HEK293T (cell line): ENCODE results near the gene PSMB11.

Source experiments
- CTCF ChIA-PET: fragments of 350-600 bp; formaldehyde crosslinking; extraction: SDS; loops from one replicate; lab custom pipeline; 2021; ENCODE audit warnings: antibody characterized with exemption, inconsistent platforms; lab: Yijun Ruan, JAX
- POLR2A ChIA-PET: fragments of 350-600 bp; formaldehyde crosslinking; extraction: SDS; loops from one replicate; lab custom pipeline; 2020; ENCODE audit warnings: antibody characterized with exemption, inconsistent platforms; lab: Yijun Ruan, JAX
- DNase-seq: peaks from one replicate; pipeline ENCODE4 v3.0.0; 2012; ENCODE audit warnings: mixed read lengths; ENCODE audit errors: extremely low spot score
- ARNT ChIP-seq: fragments of 450-650 bp; IDR thresholded peaks from 2 replicates; pipeline ENCODE4 v1.6.1; 2017; ENCODE audit warnings: mild to moderate bottlenecking
- BHLHE40 ChIP-seq: fragments of 450-650 bp; IDR thresholded peaks from 2 replicates; pipeline ENCODE4 v1.6.1; 2016; ENCODE audit warnings: mild to moderate bottlenecking, moderate library complexity, borderline replicate concordance
- CTBP1 ChIP-seq: fragments of 450-650 bp; IDR thresholded peaks from 2 replicates; pipeline ENCODE4 v1.6.1; 2016; ENCODE audit warnings: borderline replicate concordance
- ELF4 ChIP-seq: fragments of 450-650 bp; IDR thresholded peaks from 2 replicates; pipeline ENCODE4 v1.6.1; 2017; ENCODE audit warnings: antibody characterized with exemption
- FOXA1 ChIP-seq: fragments of 450-650 bp; IDR thresholded peaks from 2 replicates; pipeline ENCODE4 v1.6.1; 2016; ENCODE audit warnings: mild to moderate bottlenecking
- FOXK2 ChIP-seq: fragments of 450-650 bp; IDR thresholded peaks from 2 replicates; pipeline ENCODE4 v1.6.1; 2016; ENCODE audit warnings: mild to moderate bottlenecking
- FOXM1 ChIP-seq: fragments of 450-650 bp; IDR thresholded peaks from 2 replicates; pipeline ENCODE4 v1.6.1; 2017; ENCODE audit warnings: mild to moderate bottlenecking, borderline replicate concordance
- HDGF ChIP-seq: fragments of 450-650 bp; IDR thresholded peaks from 2 replicates; pipeline ENCODE4 v1.6.1; 2017; ENCODE audit warnings: antibody characterized with exemption, borderline replicate concordance
- L3MBTL2 ChIP-seq: fragments of 450-650 bp; conservative IDR thresholded peaks from 2 replicates; pipeline ENCODE4 v1.6.1; 2016; ENCODE audit warnings: mild to moderate bottlenecking
- LEF1 ChIP-seq: fragments of 450-650 bp; IDR thresholded peaks from 2 replicates; pipeline ENCODE4 v1.6.1; 2017; ENCODE audit warnings: mild to moderate bottlenecking, borderline replicate concordance
- NFRKB ChIP-seq: fragments of 450-650 bp; IDR thresholded peaks from 2 replicates; pipeline ENCODE4 v1.6.1; 2016; ENCODE audit warnings: mild to moderate bottlenecking, moderate library complexity
- SP1 ChIP-seq: fragments of 450-650 bp; IDR thresholded peaks from 2 replicates; pipeline ENCODE4 v1.6.1; 2017
- SUZ12 ChIP-seq: fragments of 450-650 bp; IDR thresholded peaks from 2 replicates; pipeline ENCODE4 v1.6.1; 2016; ENCODE audit warnings: mild to moderate bottlenecking
- TARDBP ChIP-seq: fragments of 450-650 bp; IDR thresholded peaks from 2 replicates; pipeline ENCODE4 v1.6.1; 2016
- ZNF384 ChIP-seq: fragments of 450-650 bp; IDR thresholded peaks from 2 replicates; pipeline ENCODE4 v1.6.1; 2016
- TF ChIP-seq, protein P1 (sequence below): fragments of 450-650 bp; IDR thresholded peaks from 2 replicates; pipeline ENCODE4 v1.6.1; 2016

The PSMB11 gene

DNA sequence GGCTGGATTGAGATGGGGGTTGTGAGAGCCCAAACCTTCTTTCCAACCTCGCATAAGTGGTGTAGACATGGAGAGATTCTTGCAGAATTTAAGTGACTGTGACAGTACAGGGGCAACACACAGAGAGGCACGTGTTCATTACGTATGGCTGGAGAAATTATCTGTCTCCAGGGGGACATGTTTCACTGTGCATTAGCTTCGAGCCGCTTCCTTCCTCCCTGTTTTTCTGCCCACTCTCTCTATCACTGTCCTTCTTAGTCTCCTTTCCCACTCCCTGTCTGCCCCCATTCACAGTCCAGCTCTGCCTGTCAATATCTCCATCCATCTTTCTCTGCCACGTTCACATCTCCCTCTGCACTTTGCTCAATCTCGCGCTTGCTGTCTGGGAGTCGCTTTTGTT is 20.6 kb upstream of the PSMB11 start:
- CTCF ChIA-PET: interaction anchor here (0.6 to 1.5 kb wide), 3 partner anchors 23 to 173 kb away, joined by 3 to 4 read pairs (median 4); no protein-coding TSS in a partner anchor
- DNase-seq: no peak
- POLR2A ChIA-PET: interaction anchor here (0.8 to 7.0 kb wide), 3 partner anchors 15 to 49 kb away, joined by 3 to 36 read pairs (median 3); no protein-coding TSS in a partner anchor
- no peak for TF ChIP-seq FOXK2
- TF ChIP-seq TARDBP: no peak
- no peak for TF ChIP-seq HDGF
- no peak for TF ChIP-seq NFRKB
- TF ChIP-seq ZNF384: no peak
- no peak for TF ChIP-seq ELF4
- no peak for TF ChIP-seq L3MBTL2
- no peak for TF ChIP-seq SP1
- TF ChIP-seq FOXA1: no peak
- no peak for TF ChIP-seq FOXM1
- no peak for TF ChIP-seq BHLHE40

DNA sequence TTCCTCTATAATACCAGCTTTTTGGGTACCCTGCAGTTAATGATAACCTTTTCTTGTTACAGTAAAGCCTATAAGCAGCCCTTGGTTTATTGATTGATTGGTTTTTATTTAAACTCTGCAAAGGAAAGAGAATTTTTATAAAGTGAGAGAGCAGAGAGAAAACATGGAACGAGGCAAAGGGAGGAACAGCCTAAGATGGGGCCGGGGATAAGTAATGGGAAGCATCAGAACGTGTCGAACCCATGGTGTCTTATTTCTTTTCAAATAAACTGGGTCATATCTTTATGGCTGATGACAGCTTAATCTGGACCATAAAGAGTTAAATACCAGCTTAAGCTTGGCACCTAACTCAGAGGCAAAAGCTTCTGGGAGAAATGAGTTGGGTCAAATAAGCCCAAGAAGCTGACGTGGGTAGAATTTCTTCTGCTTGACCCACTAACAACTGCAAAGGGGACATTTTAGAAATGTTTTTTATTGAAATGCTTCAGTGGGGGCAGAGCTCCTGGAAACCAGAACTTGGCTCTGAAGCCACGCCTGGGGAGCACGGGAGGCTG is 20.0 kb upstream of the PSMB11 start:
- CTCF ChIA-PET: interaction anchor here (1.2 to 1.5 kb wide), 3 partner anchors 24 to 37 kb away, joined by 3 to 4 read pairs (median 4); no protein-coding TSS in a partner anchor
- no peak for DNase-seq
- POLR2A ChIA-PET: interaction anchor here (0.8 to 7.0 kb wide), 4 partner anchors 13 to 48 kb away, joined by 3 to 36 read pairs (median 3); no protein-coding TSS in a partner anchor
- no peak for TF ChIP-seq L3MBTL2

DNA sequence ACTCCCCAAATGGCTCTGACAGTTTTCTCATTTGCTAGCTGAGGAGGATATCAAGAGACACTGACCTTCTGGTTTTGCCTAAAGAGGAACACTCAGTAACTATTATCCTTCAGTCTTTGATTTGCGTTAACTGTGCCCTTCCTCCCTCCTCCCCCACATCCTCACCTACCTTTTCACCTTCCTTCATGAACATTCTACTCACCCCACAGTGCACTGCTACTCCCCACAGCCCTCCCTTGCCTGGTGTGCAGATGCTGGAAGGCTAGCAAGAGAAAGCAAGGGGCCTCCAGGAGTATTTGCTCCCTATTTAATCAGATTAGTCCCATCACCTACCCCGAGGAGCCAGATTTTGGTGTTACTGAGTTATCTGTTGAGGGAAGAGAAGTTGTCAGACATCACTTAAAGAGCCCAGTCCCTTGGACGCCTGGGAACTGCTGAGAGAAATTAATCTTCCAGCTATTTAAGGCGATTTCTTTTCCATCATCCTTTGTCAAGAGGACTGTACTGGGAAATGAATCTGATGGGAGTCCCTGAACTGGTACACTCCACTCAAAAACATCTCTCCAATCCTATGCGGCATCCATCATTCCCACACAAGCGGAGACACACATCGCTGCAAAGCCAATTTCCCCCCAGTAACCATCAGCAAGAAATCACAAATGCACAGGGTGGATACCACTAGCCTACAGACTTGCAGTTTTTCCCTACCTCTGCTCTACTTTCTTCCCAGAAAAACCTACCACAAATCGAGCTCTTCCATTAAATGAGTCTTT is 18.8 kb upstream of the PSMB11 start:
- TF ChIP-seq HDGF: no peak
- no peak for TF ChIP-seq SP1
- TF ChIP-seq ZNF384: no peak
- no peak for TF ChIP-seq SUZ12
- no peak for TF ChIP-seq ARNT
- TF ChIP-seq FOXK2: no peak
- TF ChIP-seq, protein P1, sequence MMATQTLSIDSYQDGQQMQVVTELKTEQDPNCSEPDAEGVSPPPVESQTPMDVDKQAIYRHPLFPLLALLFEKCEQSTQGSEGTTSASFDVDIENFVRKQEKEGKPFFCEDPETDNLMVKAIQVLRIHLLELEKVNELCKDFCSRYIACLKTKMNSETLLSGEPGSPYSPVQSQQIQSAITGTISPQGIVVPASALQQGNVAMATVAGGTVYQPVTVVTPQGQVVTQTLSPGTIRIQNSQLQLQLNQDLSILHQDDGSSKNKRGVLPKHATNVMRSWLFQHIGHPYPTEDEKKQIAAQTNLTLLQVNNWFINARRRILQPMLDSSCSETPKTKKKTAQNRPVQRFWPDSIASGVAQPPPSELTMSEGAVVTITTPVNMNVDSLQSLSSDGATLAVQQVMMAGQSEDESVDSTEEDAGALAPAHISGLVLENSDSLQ: no peak
- TF ChIP-seq CTBP1: no peak
- no peak for TF ChIP-seq BHLHE40
- no peak for TF ChIP-seq NFRKB
- no peak for TF ChIP-seq LEF1
- no peak for TF ChIP-seq FOXM1
- TF ChIP-seq TARDBP: no peak
- TF ChIP-seq L3MBTL2: no peak
- no peak for TF ChIP-seq ELF4
- no peak for TF ChIP-seq FOXA1
- no peak for DNase-seq
- POLR2A ChIA-PET: interaction anchor here (1.1 to 7.0 kb wide), 4 partner anchors 14 to 66 kb away, joined by 3 to 36 read pairs (median 6); partner anchors contain the start of gene HAUS4
- CTCF ChIA-PET: interaction anchor here (0.6 to 1.2 kb wide), 2 partner anchors 26 to 28 kb away, joined by 3 to 4 read pairs; no protein-coding TSS in a partner anchor

DNA sequence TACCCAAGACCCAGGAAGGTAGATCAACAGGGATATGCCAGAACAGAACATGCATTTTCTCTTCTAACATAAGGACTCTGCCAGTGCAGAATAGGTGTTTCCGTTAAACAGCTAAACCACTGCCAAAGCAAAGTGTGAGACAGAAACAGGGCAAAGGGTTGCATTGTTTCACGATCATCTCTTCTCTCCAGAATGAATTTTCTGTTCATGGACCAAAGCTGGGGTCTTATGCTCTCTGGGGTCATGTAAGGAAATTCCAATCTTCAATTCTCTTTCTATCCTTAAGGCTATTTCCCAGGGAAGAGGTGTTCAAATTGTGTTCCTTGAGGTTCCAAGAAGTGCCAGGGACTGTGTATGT is 18.2 kb upstream of the PSMB11 start:
- no peak for DNase-seq
- no peak for TF ChIP-seq CTBP1
- TF ChIP-seq TARDBP: no peak
- no peak for TF ChIP-seq FOXA1
- no peak for TF ChIP-seq ELF4
- TF ChIP-seq FOXK2: no peak
- no peak for TF ChIP-seq ARNT
- no peak for TF ChIP-seq SUZ12
- TF ChIP-seq FOXM1: no peak
- no peak for TF ChIP-seq ZNF384
- TF ChIP-seq, protein P1: no peak
- TF ChIP-seq NFRKB: no peak
- no peak for TF ChIP-seq SP1
- TF ChIP-seq L3MBTL2: no peak
- CTCF ChIA-PET: interaction anchor here (0.6 to 1.8 kb wide), 2 partner anchors 25 to 29 kb away, joined by 3 to 10 read pairs; no protein-coding TSS in a partner anchor
- POLR2A ChIA-PET: interaction anchor here (1.1 to 7.0 kb wide), 4 partner anchors 10 to 67 kb away, joined by 3 to 36 read pairs (median 6); partner anchors contain the start of gene HAUS4

DNA sequence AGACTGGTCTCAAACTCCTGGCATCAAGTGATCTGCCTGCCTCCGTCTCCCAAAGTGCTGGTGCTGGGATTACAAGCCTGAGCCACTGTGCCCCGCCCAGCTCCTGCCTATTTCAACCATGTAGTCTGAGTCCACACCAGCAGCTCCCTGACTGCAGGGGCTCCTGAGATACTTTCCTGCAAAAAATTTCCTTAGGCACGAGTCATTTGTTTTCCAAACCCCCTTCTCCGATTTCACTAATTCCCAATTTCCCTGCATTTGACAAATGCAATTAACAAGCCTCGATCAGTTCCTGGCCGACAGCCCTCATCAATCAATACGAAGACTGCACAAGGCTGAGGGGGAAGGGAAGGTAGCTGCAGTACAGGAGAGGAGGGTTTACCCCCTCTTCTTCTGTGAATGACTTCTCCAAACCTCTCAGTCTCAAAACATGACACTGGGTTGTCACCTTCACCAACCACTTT is 17.4 kb upstream of the PSMB11 start:
- DNase-seq: no peak
- ChIA-PET CTCF (interaction anchor here (1.8 kb wide), 1 partner anchor 29 kb away, joined by 10 read pairs; no protein-coding TSS in a partner anchor), POLR2A (interaction anchor here (1.1 to 7.0 kb wide), 5 partner anchors 9 to 29 kb away, joined by 3 to 36 read pairs (median 5); no protein-coding TSS in a partner anchor)
- no peak for TF ChIP-seq ZNF384
- TF ChIP-seq SP1: no peak
- no peak for TF ChIP-seq BHLHE40
- TF ChIP-seq ARNT: no peak
- TF ChIP-seq FOXA1: no peak
- TF ChIP-seq CTBP1: no peak
- no peak for TF ChIP-seq SUZ12
- TF ChIP-seq, protein P1: no peak
- no peak for TF ChIP-seq ELF4
- TF ChIP-seq L3MBTL2: no peak
- TF ChIP-seq TARDBP: no peak
- TF ChIP-seq FOXK2: no peak
- no peak for TF ChIP-seq LEF1
- no peak for TF ChIP-seq NFRKB
- no peak for TF ChIP-seq HDGF
- TF ChIP-seq FOXM1: no peak
